ENCODE measurements around the gene GPX2. TPM values are rescaled to one million over a fixed set of nuclear protein-coding genes. Genes with fewer than 3 reads are reported as not detected.

GPX2 gene
- total RNA-seq, 1 experiment from 2014 or later, result 188 TPM

- peak; percentile 95 for DNase-seq
- CTCF ChIA-PET, result interaction anchor here (0.5 to 1.6 kb wide), 14 partner anchors 10 to 472 kb away, joined by 3 to 33 read pairs (median 4); partner anchors contain the start of gene GPX2
- BruUV-seq (replicated peaks), result TSS peak; percentile 90
- H3K27me3 Mint-ChIP-seq (ENCODE audit: unreplicated experiment), result no peaks in the 10 kb centered on the region
- peak within 1 kb of the TSS; percentile 86 for H3K4me3 Mint-ChIP-seq (ENCODE audit: low read depth, unreplicated experiment)
- H3K4me1 Mint-ChIP-seq (ENCODE audit: low read depth, unreplicated experiment), result peaks cover 25% of the 10 kb centered on the region
- intact Hi-C loops (cut with micrococcal nuclease; ENCODE audit: unreplicated experiment), result loop anchor here (1.0 to 2.0 kb wide), 2 partner anchors 33 to 44 kb away; partner anchors contain the start of gene GPX2
- no peak for TF ChIP-seq CTCF (IDR thresholded peaks at IDR 0.05; ENCODE audit: unreplicated experiment)
- H3K36me3 Mint-ChIP-seq (ENCODE audit: insufficient read depth, unreplicated experiment), result peaks cover 13% of the 10 kb centered on the region
- no peaks in the 10 kb centered on the region for H3K9me3 Mint-ChIP-seq (ENCODE audit: low read depth, unreplicated experiment)
- peak within 1 kb of the TSS; percentile 83 for H3K27ac Mint-ChIP-seq (ENCODE audit: unreplicated experiment)
Observed at GRCh38 chr14:64986648-64987437, 44.3 kb upstream of the GPX2 start, which contains the start of gene FNTB. Gene FNTB, plus strand, starts transcription at chr14:64986895. Its CDS starts 59 bp downstream, at chr14:64986954.

- DNase-seq, result peak; percentile 37
- TF ChIP-seq CTCF (IDR thresholded peaks at IDR 0.05; ENCODE audit: unreplicated experiment), result no peak
- no TSS peak for BruUV-seq (replicated peaks)
- peak overlapping the region; percentile 54 for H3K4me3 Mint-ChIP-seq (ENCODE audit: low read depth, unreplicated experiment)
- no peaks in the 10 kb centered on the region for H3K9me3 Mint-ChIP-seq (ENCODE audit: low read depth, unreplicated experiment)
- CTCF ChIA-PET, result interaction anchor here (0.6 kb wide), 1 partner anchor 73 kb away, joined by 8 read pairs; no protein-coding TSS in a partner anchor
- peak overlapping the region; percentile 37 for H3K27ac Mint-ChIP-seq (ENCODE audit: unreplicated experiment)
- intact Hi-C loops (cut with micrococcal nuclease; ENCODE audit: unreplicated experiment), result loop anchor here (5.0 kb wide), 1 partner anchor 161 kb away; no protein-coding TSS in a partner anchor
- H3K4me1 Mint-ChIP-seq (ENCODE audit: low read depth, unreplicated experiment), result peaks cover 18% of the 10 kb centered on the region
- peaks cover 13% of the 10 kb centered on the region for H3K36me3 Mint-ChIP-seq (ENCODE audit: insufficient read depth, unreplicated experiment)
- H3K27me3 Mint-ChIP-seq (ENCODE audit: unreplicated experiment), result no peaks in the 10 kb centered on the region
Observed at GRCh38 chr14:64983439-64984310, 41.1 kb upstream of the GPX2 start.

GRCh38 chr14:64979336-64980074 lies 37.0 kb upstream of the GPX2 start:
- Mint-ChIP-seq H3K27me3 (ENCODE audit: unreplicated experiment) (no peaks in the 10 kb centered on the region), H3K27ac (ENCODE audit: unreplicated experiment) (no peak overlapping the region), H3K4me3 (ENCODE audit: low read depth, unreplicated experiment) (no peak overlapping the region), H3K4me1 (ENCODE audit: low read depth, unreplicated experiment) (peaks cover 18% of the 10 kb centered on the region), H3K36me3 (ENCODE audit: insufficient read depth, unreplicated experiment) (no peaks in the 10 kb centered on the region), H3K9me3 (ENCODE audit: low read depth, unreplicated experiment) (no peaks in the 10 kb centered on the region)
- intact Hi-C loops (cut with micrococcal nuclease; ENCODE audit: unreplicated experiment), result loop anchor here (5.0 kb wide), 1 partner anchor 157 kb away; no protein-coding TSS in a partner anchor
- TF ChIP-seq CTCF (IDR thresholded peaks at IDR 0.05; ENCODE audit: unreplicated experiment), result no peak
- CTCF ChIA-PET, result interaction anchor here (0.7 kb wide), 1 partner anchor 190 kb away, joined by 3 read pairs; no protein-coding TSS in a partner anchor
- DNase-seq, result no peak
- BruUV-seq (replicated peaks), result no TSS peak

GRCh38 chr14:64974563-64974962 lies 32.0 kb upstream of the GPX2 start:
- Mint-ChIP-seq H3K27me3 (ENCODE audit: unreplicated experiment) (no peaks in the 10 kb centered on the region), H3K36me3 (ENCODE audit: insufficient read depth, unreplicated experiment) (peaks cover 18% of the 10 kb centered on the region), H3K9me3 (ENCODE audit: low read depth, unreplicated experiment) (no peaks in the 10 kb centered on the region), H3K4me1 (ENCODE audit: low read depth, unreplicated experiment) (peaks cover 22% of the 10 kb centered on the region), H3K27ac (ENCODE audit: unreplicated experiment) (no peak overlapping the region), H3K4me3 (ENCODE audit: low read depth, unreplicated experiment) (no peak overlapping the region)
- BruUV-seq (replicated peaks), result no TSS peak
- no peak for DNase-seq
- no peak for TF ChIP-seq CTCF (IDR thresholded peaks at IDR 0.05; ENCODE audit: unreplicated experiment)
- intact Hi-C loops (cut with micrococcal nuclease; ENCODE audit: unreplicated experiment), result no loop called here
- CTCF ChIA-PET, result no interaction called here
